PFSK-1 (cell line): Measurements from ENCODE around the gene CELSR1.

Experiments used
- FOXP2 ChIP-seq: optimal IDR thresholded peaks from 2 replicates; pipeline ENCODE3; 2011; ENCODE audit warnings: borderline replicate concordance, control low read depth, inconsistent platforms; ENCODE audit not compliant: insufficient read depth; ENCODE audit errors: extremely low read length, extremely low read depth
- POLR2AphosphoS5 ChIP-seq: IDR thresholded peaks from 2 replicates; pipeline ENCODE4 v1.6.1; 2012; ENCODE audit warnings: low read depth, mild to moderate bottlenecking, control low read depth, low read length, moderate library complexity
- REST ChIP-seq, 2 experiments: IDR thresholded peaks; 2 replicates each; pipeline versions ENCODE4 v1.6.1 to v1.8.0; 2011 to 2012; ENCODE audit warnings: low read depth in 2 of 2, low read length in 2 of 2, control low read depth in 1 of 2, inconsistent platforms in 1 of 2, mild to moderate bottlenecking in 1 of 2, moderate library complexity in 1 of 2; ENCODE audit not compliant: insufficient read depth in 1 of 2
- SIN3A ChIP-seq: IDR thresholded peaks from 2 replicates; pipeline ENCODE4 v1.6.1; 2012; ENCODE audit warnings: mild to moderate bottlenecking, low read length, moderate library complexity, borderline replicate concordance; ENCODE audit not compliant: insufficient read depth
- TAF1 ChIP-seq: IDR thresholded peaks from 2 replicates; pipeline ENCODE4 v1.6.1; 2012; ENCODE audit warnings: low read length, control low read depth, borderline replicate concordance; ENCODE audit not compliant: insufficient read depth

Gene CELSR1

GRCh38 chr22:46381142-46381541 is 156.3 kb downstream of the CELSR1 start:
- TF ChIP-seq SIN3A (no peak), REST (IDR thresholded peaks at IDR 0.05; ENCODE audit: insufficient read depth in 1 of 2, low read depth in 2 of 2, low read length in 2 of 2) (no peak), POLR2AphosphoS5 (no peak), TAF1 (no peak), FOXP2 (no peak)

- no peak for TF ChIP-seq POLR2AphosphoS5
- TF ChIP-seq FOXP2 = no peak
- no peak for TF ChIP-seq TAF1
- no peak for TF ChIP-seq REST (IDR thresholded peaks at IDR 0.05; ENCODE audit: insufficient read depth in 1 of 2, low read depth in 2 of 2, low read length in 2 of 2)
- no peak for TF ChIP-seq SIN3A
Measured at GRCh38 chr22:46380581-46380980, 156.8 kb downstream of the CELSR1 start.

DNA sequence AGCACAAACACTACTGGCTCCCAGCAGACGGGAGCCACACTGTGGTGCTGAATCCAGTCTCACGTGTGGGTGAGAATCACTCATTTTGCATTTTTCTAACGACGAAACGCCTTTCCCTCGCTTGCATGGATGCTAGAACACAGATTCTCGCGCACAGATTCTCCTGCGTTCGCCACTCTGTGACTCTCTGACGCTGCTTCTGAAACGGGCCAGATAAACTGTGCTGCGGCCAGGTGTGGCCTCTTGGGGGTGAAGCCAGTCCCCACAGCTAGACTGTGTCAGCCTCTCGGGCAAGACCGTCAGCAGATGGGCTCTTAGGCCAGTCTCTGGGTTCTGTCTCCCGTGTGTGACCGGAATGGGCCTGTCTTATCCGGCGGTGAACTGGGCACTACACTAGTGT is 157.4 kb downstream of the CELSR1 start:
- TF ChIP-seq FOXP2 = no peak

GRCh38 chr22:46379066-46379930 is 158.1 kb downstream of the CELSR1 start:
- TF ChIP-seq TAF1 = no peak
- no peak for TF ChIP-seq SIN3A
- TF ChIP-seq REST (IDR thresholded peaks at IDR 0.05; ENCODE audit: insufficient read depth in 1 of 2, low read depth in 2 of 2, low read length in 2 of 2) = no peak
- no peak for TF ChIP-seq FOXP2
- no peak for TF ChIP-seq POLR2AphosphoS5

GRCh38 chr22:46378426-46379065 is 158.9 kb downstream of the CELSR1 start:
- TF ChIP-seq FOXP2 (no peak), TAF1 (no peak), SIN3A (no peak), REST (IDR thresholded peaks at IDR 0.05; ENCODE audit: insufficient read depth in 1 of 2, low read depth in 2 of 2, low read length in 2 of 2) (no peak), POLR2AphosphoS5 (no peak)
